Duodenal mucosa (tissue), 2 donors: ENCODE results near the gene TYW1.
"Not testable (repeated sequence)": the region's sequence is repeated elsewhere in the genome, so short reads cannot be mapped to it uniquely, and the experiment has no call there.

Experiments used
- H3K27ac ChIP-seq: one replicate; pipeline ENCODE4 v1.7.0; 2013; ENCODE audit warnings: low read depth, low read length
- H3K27me3 ChIP-seq, 2 donors: one replicate each; pipeline ENCODE4 v1.7.0; 2013; ENCODE audit warnings: low read length in 2 of 2, control low read depth in 1 of 2; ENCODE audit not compliant: insufficient read depth in 2 of 2, control insufficient read depth in 1 of 2
- H3K36me3 ChIP-seq, 2 donors: one replicate each; pipeline ENCODE4 v1.7.0; 2013; ENCODE audit warnings: low read length in 2 of 2, control low read depth in 1 of 2; ENCODE audit not compliant: insufficient read depth in 2 of 2, control insufficient read depth in 1 of 2
- H3K4me1 ChIP-seq, 2 donors: one replicate each; pipeline ENCODE4 v1.7.0; 2013; ENCODE audit warnings: low read length in 2 of 2, control low read depth in 1 of 2; ENCODE audit not compliant: insufficient read depth in 2 of 2, control insufficient read depth in 1 of 2
- H3K4me3 ChIP-seq, 2 donors: one replicate each; pipeline ENCODE4 v1.7.0; 2013; ENCODE audit warnings: low read length in 2 of 2, low read depth in 1 of 2
- H3K9ac ChIP-seq, 2 donors: one replicate each; pipeline ENCODE4 v1.7.0; 2013; ENCODE audit warnings: low read length in 2 of 2, low read depth in 1 of 2
- H3K9me3 ChIP-seq, 2 donors: one replicate each; pipeline ENCODE4 v1.7.0; 2013; ENCODE audit warnings: low read length in 2 of 2, control low read depth in 1 of 2; ENCODE audit not compliant: control insufficient read depth in 1 of 2

The TYW1 gene

DNA sequence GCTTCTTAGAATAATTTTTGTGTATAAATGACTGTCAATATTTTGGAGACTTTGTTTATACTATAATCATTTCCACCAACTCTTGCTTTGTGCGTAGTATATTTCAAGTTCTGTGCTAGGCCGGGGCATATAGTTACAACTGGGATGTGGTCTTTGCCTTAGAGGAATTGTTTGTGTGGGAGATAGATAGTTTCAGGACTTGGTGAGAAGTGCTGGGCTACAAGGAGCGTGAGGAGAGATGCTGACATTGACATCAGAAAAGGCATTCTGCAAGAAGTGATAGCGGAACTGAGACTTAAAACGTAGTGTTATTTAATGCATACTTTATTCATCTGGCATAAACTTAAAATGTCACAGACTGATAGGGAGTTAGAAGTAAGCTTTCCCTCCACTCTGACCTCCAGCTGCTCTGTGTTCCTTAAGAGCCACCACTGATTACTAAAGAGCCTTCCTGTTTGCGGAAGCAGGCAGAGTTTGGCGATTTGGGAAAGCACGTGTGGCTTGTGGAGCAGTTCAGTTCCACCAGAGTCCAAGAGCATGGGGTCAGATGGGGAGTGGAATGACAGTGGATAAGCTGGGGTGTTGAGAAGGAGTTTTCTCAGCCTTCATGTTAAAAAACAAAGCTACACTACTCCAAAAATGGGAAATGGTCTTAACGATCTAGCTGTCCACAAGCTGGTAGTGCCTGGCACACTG, 146.6 kb downstream of the TYW1 start:
- H3K9me3 ChIP-seq, H3K27me3 ChIP-seq, H3K4me3 ChIP-seq, H3K9ac ChIP-seq, H3K36me3 ChIP-seq, H3K27ac ChIP-seq, H3K4me1 ChIP-seq: not testable (repeated sequence)

DNA sequence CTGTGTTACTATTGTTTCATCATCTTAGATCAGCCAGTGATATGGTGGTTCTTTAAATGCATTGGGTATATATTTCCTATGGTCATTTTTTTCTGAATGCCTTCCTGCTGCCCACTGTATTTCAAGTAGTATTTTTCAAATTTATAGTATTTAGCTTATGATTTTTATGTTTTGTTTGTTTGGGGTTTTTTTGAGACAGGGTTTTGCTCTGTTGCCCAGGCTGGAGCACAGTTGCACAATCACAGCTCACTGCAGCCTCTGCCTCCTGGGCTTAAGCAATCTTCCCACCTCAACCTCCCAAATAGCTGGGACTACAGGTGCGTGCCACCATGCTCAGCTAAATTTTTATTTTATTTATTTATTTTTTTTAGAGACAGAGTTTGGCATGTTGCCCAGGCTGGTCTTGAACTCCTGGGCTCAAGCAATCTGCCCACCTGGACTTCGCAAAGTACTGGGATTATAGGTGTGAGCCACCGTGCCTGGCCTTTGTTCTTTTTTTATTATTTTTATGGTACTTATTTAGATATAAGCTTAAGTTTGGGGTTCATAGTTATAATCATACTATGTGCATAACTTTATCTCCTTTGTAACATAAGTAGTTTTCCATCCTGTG, 149.1 kb downstream of the TYW1 start:
- H3K27me3 ChIP-seq, H3K9me3 ChIP-seq, H3K4me3 ChIP-seq, H3K4me1 ChIP-seq, H3K9ac ChIP-seq, H3K27ac ChIP-seq, H3K36me3 ChIP-seq: not testable (repeated sequence)

- H3K36me3 ChIP-seq, H3K9me3 ChIP-seq, H3K4me3 ChIP-seq, H3K27ac ChIP-seq, H3K4me1 ChIP-seq, H3K9ac ChIP-seq, H3K27me3 ChIP-seq: not testable (repeated sequence)
Observed at GRCh38 chr7:67149131-67149530, 152.5 kb downstream of the TYW1 start.

DNA sequence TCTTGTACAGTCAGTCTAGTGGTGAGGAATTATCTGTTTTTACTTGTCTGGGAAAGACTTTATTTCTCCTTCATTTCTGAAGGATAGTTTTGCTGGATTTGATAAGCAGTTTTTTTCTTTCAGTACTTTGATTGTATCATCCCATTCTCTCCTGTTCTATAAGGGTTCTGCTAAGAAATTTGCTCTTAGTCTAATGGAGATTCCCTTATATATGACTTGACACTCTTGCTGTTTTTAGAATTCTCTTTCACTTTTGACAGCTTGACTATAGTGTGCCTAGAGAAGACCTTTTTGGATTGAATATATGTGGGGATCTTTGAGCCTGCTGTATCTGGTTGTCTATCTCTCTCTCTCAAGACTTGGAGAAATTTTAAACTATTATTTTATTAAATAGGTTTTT, 157.7 kb downstream of the TYW1 start:
- H3K27me3 ChIP-seq, H3K36me3 ChIP-seq, H3K4me3 ChIP-seq, H3K4me1 ChIP-seq, H3K9me3 ChIP-seq, H3K9ac ChIP-seq, H3K27ac ChIP-seq: not testable (repeated sequence)

- H3K36me3 ChIP-seq: not testable (repeated sequence)
Observed at GRCh38 chr7:67156064-67156463, 159.4 kb downstream of the TYW1 start.

GRCh38 chr7:67163285-67163684, 166.7 kb downstream of the TYW1 start:
- not testable (repeated sequence) for H3K27me3 ChIP-seq, H3K27ac ChIP-seq, H3K4me3 ChIP-seq, H3K36me3 ChIP-seq, H3K4me1 ChIP-seq, H3K9me3 ChIP-seq, H3K9ac ChIP-seq

More at GRCh38 chr7:67156064-67156463, 159.4 kb downstream of the TYW1 start:
- not testable (repeated sequence) for H3K27me3 ChIP-seq, H3K4me1 ChIP-seq, H3K9me3 ChIP-seq, H3K4me3 ChIP-seq, H3K9ac ChIP-seq, H3K27ac ChIP-seq

DNA sequence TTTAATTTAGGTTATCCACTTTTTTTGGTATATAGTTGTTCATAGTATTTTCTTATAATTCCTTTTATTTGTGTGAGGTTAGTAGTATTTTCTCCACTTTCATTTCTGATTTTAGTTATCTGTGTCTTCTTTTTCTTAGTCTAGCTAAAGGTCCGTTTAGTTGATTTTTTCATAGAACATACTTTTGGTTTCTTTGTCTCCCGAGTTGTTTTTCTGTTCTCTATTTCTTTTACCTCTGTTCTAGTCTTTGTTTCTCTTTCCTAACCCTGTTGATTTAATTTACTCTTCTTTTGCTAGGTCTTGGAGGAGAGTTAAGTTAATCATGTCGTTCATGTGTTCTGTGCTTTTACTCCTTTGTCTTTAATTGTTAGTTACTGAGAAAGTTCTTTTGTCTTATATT, 174.5 kb downstream of the TYW1 start:
- not testable (repeated sequence) for H3K36me3 ChIP-seq, H3K27me3 ChIP-seq, H3K27ac ChIP-seq, H3K4me1 ChIP-seq, H3K4me3 ChIP-seq, H3K9me3 ChIP-seq, H3K9ac ChIP-seq

GRCh38 chr7:67176730-67177129, 180.1 kb downstream of the TYW1 start:
- not testable (repeated sequence) for H3K27ac ChIP-seq, H3K36me3 ChIP-seq, H3K9ac ChIP-seq, H3K27me3 ChIP-seq, H3K4me3 ChIP-seq, H3K9me3 ChIP-seq, H3K4me1 ChIP-seq

GRCh38 chr7:67178915-67179688, 182.5 kb downstream of the TYW1 start:
- H3K4me3 ChIP-seq, H3K36me3 ChIP-seq, H3K27me3 ChIP-seq, H3K9me3 ChIP-seq, H3K27ac ChIP-seq, H3K9ac ChIP-seq, H3K4me1 ChIP-seq: not testable (repeated sequence)

- not testable (repeated sequence) for H3K9ac ChIP-seq, H3K27me3 ChIP-seq, H3K36me3 ChIP-seq, H3K27ac ChIP-seq, H3K4me1 ChIP-seq, H3K4me3 ChIP-seq, H3K9me3 ChIP-seq
Observed at GRCh38 chr7:67182956-67183750, 186.5 kb downstream of the TYW1 start.
